Epithelial cell of esophagus (primary cell): ENCODE measurements around the gene ARHGAP10.

Source experiments
- DNase-seq: peaks from one replicate; pipeline ENCODE4 v3.0.0; 2010; ENCODE audit warnings: low read depth
- H3K4me3 ChIP-seq: 2 replicates; pipeline ENCODE4 v1.5.1; 2011; ENCODE audit warnings: mild to moderate bottlenecking, low read length, control low read depth
- CTCF ChIP-seq: IDR thresholded peaks from 2 replicates; pipeline ENCODE4 v1.5.1; 2011; ENCODE audit warnings: low read depth, mild to moderate bottlenecking, low read length, control low read depth, inconsistent platforms; ENCODE audit not compliant: insufficient read depth; ENCODE audit errors: missing control alignments

ARHGAP10 gene

GRCh38 chr4:148093065-148093464 is 361.2 kb downstream of the ARHGAP10 start:
- no peak for DNase-seq
- no peak for TF ChIP-seq CTCF
- H3K4me3 ChIP-seq, result no peak overlapping the region

GRCh38 chr4:148094149-148094548 is 362.3 kb downstream of the ARHGAP10 start:
- H3K4me3 ChIP-seq, result no peak overlapping the region
- TF ChIP-seq CTCF, result no peak
- DNase-seq, result no peak

GRCh38 chr4:148095346-148095923 is 363.5 kb downstream of the ARHGAP10 start:
- no peak overlapping the region for H3K4me3 ChIP-seq
- DNase-seq, result no peak
- TF ChIP-seq CTCF, result no peak

GRCh38 chr4:148097801-148098200 is 365.9 kb downstream of the ARHGAP10 start:
- DNase-seq, result no peak
- no peak overlapping the region for H3K4me3 ChIP-seq
- TF ChIP-seq CTCF, result no peak

- no peak for DNase-seq
- H3K4me3 ChIP-seq, result no peak overlapping the region
Observed at GRCh38 chr4:148101235-148101634, 369.3 kb downstream of the ARHGAP10 start.

GRCh38 chr4:148101790-148102189 is 369.9 kb downstream of the ARHGAP10 start:
- DNase-seq, result no peak
- no peak overlapping the region for H3K4me3 ChIP-seq
- TF ChIP-seq CTCF, result no peak

More at GRCh38 chr4:148101235-148101634, 369.3 kb downstream of the ARHGAP10 start:
- no peak for TF ChIP-seq CTCF
